Measurements from ENCODE around the gene RGS6.

- TF ChIP-seq CTCF (IDR thresholded peaks at IDR 0.05; ENCODE audit: insufficient read depth, low read depth, low read length) (no peak), EZH2 (IDR thresholded peaks at IDR 0.05; ENCODE audit: insufficient read depth, low read length) (no peak)
These were observed 250.6 kb downstream of the RGS6 start for GRCh38 chr14:72182708-72183432.

All from astrocyte (in vitro differentiated cells and primary cell).